ENCODE measurements around the gene SSBP3.

Gene SSBP3

DNA sequence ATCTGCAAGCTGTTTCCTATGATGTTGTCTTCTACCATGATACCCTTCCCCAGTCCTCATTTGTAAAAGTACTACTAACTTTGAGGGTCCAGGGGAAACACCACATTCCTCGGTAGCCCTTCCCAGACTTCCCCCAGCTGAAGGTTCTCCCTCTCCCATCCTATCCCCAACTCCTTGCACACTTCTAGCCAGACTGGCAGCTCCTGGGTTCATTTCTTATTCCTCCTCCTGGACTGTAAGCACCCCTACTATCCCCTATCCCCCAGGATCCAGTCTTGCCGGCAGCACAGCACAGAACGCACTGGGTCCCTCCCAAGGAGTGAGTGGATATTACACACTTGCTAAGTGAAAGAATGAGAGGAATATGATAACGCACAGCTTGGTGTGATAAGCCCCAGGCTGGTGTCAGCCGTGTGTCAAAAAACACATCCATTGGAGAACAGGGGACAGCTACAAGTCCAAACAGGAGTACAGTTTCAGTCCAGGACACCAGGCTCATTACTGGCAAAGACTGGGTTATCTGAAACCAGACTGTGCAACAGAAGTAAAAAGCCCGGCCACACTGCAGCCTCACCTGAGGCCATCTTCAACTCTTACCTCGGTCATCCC, 100.2 kb downstream of the SSBP3 start:
- DNase-seq (ENCODE audit: low spot score) = no peak

DNA sequence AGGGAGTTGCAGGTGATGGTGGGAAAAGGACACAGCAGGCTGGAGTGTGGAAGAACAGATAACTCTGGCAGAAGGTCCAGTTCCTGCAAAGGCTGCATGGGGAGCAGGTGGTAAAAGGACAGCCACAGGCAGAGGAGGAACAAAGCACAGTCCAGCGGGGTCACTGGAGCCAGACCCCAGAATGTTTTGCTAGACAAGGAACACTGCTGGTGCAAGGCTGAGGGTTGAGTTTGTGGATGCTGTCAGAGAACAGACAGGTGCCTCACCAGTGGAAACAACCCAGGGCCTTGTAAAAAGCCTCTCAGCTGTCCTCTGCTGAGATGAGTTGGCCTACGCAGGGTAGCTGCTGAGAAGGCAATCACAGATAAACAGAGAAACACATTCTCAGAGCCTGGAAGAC, 101.7 kb downstream of the SSBP3 start:
- DNase-seq (ENCODE audit: low spot score) = no peak

DNA sequence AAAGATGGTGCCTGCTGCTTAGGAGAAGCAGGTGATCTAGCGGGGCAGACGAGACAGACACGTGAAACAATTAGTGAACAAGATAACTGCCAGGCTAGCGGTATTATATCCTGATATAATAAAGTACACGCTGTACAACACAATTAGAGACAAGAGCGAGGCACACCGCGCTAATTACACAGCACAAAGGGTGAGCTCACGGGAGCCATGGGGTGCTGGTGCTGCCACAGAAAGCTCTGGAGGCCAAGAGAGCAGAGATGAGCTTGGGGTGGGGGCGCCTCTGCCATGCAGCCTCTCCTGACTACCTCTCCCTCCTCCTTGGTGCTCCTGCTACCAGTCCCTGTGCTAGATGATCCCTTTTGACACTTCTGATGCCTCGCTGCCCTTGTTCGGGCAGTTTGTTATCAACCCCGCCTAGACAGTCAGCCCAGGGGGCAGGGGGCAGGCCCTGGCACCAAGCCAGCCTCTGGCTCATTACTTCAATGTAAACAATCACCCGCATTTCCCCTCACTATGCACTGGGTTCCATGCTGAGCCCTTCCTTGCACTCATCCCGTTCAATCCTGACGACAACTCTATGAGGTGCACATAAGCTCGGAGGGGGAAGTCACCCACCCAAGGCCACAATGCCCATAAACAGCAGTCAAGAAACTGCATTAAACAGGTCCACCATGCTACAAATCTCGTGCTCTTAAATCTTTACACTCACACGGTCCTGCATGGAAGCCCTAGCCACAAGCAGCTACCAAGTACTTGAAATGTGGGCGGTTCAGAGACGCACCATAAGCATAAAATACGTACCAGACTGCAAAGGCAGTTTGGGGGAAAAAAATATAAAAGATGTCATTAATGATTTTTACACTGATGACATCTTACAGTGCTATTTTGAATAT, 103.0 kb downstream of the SSBP3 start:
- no peak for DNase-seq (ENCODE audit: low spot score)

DNA sequence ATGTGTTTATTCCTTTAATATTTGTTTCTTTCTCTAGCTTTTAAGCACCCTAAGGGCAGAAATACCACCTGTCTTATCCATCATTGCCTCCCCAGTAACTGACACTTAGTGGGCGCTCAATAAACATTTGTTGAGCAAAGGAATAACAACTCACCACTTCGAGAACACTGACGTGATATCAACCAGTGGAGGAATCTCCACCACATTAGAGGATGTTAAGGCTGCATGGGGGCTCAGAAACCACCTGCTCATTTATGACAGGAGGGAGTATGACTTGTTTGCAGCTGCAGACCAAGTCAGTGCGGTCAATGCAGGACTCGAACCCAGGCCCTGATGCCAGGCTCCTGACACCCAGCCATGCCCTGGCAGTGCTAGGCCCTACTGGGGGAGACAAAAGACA, 103.6 kb downstream of the SSBP3 start:
- no peak for DNase-seq (ENCODE audit: low spot score)

DNA sequence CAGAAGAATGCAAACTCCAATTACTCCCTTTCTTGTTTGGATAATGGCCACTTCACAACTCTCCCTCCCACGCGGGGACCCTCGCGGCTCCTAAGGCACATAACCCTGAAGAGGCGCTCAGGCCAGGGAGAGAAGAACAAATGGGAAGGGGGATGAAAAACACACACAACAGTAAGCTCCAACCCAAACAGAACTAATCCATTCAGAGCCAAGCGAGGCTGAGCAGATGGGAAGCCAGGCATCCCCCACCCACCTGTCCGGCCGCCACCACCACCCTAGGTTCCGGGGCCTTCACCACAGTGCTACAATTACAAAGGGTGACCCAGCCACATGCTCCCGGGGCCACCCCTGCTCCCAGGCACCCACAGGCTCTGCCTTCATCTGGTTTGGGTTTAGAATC, 104.7 kb downstream of the SSBP3 start:
- DNase-seq (ENCODE audit: low spot score) = no peak

DNA sequence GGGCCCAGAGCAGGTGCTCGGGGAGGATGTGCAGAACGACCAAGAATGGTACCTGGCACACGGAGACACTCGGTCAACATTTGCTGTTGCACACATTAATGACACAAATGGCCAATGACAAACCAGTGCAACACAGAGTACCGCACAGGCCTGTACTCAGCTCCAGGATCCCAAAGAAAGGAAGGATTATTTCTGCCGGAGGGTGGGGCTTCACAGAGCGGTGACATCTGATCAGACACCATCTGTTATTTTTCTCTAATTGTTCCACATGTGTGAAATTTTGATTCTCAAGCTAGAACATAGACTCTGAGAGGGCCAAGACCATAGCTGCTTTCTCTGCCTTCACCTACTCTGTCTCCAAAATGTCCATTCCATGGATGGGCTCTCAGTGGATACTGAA, 105.8 kb downstream of the SSBP3 start:
- no peak for DNase-seq (ENCODE audit: low spot score)

DNA sequence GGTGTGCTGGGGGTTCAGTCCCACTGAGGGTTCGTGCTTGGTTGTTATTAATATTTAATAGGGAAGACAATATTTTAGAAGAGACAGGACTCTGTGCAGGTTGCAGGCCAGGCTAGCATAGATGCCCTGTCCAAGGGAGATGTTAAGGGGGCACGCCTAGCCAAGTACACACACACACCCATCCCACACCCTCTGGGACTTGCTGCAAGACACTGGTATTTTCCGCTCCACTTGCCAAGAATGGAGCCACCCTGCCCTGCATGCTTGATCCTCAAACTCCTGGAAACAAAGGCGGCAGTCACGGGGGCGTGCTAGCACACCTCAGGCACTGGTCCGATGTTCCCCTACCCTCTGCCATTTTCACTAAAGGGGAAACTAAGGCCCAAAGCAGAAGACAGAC, 107.2 kb downstream of the SSBP3 start:
- no peak for DNase-seq (ENCODE audit: low spot score)

DNA sequence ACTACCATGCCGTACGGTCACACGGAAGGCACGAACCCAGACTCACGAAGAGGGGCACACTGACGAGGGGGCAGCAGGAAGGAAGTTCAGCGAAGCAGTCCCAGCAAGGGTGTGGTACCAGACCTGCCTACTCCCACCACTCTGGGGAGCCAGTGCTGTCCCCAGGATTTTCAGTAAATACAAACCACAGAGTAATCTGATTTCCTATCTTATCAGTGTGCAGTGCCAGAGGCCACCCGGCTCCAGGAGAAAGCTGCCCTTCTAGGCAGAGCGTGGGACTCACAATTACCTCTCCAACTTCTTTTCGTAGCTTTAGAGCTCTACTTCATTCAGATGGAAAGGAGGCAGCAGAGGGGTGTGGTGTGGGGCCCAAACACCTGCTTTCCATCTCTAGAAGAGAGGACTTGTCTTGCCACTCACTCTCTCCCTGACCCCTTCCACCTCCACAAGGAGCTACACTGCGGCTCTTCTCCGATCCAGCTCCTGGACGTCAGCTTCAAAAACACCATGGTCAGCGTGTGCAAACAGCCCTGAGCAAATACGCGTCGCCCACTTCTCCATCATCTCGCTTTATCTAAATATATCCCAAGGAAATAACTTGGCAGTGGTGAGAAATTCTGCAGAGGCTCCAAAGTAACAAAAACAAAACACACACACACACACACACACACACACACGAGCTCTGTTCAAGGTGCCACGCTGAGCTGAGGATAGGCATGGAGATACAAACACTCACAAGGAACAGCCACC, 107.7 kb downstream of the SSBP3 start:
- DNase-seq (ENCODE audit: low spot score) = no peak

DNA sequence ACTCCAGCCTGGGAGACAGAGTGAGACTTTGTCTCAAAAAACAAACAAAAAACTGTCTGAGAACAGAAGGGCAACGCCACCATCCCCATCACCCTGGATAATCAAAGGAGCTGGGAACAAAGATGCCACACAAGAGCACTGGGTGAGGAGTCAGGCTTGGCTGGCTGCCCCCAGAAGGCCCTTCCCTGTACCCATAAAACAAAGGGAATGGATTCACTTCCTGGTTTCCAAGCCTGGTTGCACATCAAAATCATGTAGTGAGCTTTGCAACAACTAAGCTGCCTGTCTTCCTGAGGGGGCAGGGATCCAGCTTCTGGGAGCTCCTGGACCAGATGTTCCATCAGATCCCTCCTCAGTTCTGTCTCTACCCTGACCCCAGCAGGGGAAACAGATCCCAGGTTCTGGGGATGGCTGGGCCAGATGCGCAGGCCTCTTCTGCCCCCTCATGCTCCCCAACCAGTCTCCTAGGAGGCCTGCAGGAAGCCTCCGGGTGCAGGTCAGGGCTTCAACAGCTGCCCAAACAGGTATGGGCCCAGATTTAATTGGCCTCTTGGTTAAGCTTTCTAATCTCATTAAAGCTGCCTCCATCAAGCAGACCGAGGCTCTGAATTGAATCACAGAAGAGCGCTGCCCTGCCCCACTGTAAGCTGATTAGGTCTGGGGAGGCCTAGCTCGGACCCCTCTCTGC, 108.5 kb downstream of the SSBP3 start:
- DNase-seq (ENCODE audit: low spot score) = no peak

DNA sequence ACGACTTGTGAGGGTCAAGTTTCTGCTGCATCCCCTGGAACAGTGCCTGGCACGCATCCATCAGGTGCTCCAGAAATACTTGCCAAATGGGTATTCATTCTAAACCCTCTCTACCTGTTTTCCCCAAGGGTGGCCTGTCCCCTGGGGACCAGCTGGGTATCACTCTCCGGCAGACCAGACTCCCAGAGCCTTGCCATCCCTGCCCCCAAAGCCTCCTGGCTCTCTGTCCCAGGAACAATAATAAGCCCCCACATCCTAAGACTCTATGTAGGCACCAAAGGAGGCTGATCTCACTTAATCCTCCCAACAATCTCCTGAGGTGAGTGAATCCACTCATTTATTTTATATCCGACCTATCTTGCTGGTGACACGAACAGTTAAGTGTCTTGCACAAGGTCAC, 109.5 kb downstream of the SSBP3 start:
- no peak for DNase-seq (ENCODE audit: low spot score)

DNA sequence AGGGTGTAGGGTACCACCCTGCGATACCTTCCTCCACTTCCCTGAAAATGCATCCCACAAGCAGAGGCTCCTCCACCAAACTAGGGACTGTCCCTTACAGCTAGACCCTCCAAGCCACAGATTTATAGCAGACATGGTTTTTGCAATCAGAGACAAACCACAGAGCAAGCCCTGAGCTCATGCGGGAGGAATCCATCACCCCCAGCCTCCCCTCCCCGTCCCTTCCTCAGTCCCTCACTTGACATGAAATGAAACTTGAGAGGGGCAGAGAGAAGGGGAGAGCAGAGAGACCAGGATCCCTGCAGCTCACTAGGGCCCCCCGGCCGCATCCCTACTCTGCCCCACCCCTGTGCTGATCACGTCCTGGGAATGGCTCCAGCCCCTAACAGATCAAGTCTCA, 111.3 kb downstream of the SSBP3 start:
- DNase-seq (ENCODE audit: low spot score) = no peak

DNA sequence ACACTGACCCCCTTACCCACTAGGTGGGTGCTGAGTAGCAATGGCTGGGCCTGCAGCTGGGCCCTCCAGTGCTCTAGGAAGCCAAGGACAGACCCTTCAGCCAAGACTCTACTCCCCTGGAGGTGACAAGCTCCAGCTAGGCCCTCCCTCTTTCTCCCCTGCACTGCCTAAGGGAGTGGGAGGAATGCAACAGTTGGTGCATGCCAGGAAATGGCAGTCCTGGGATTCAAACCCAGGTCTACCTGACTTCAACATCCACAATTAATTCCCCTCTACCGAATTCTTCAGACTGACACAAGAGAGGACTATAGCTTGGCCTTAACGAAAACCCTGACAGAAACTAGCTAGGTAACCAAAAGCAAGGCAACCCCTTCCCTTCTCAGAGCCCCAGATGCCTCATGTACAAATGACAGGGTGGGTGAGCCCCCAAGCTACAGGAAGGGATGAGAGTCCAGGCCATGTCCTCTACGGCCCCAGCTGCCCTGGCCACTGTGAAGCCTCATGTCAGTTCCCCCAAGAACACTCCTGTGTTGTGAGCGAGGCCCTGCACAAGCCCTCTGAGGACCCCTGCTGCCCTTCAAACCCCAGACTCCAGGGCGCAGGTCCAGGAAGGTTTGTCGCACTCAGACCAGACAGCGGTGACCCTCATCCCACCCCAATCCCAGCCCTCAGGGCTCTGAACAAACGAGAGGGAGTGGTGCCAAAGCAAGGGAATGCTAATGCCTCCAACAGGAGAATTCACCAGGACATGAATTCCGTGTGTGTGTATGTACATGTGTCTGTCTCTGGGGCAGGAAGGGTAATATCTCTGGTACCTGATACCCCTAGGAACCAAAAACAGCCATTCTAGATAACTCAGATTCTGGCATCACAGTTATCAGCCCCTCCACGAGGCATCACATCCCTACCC, 113.9 kb downstream of the SSBP3 start:
- no peak for DNase-seq (ENCODE audit: low spot score)

DNA sequence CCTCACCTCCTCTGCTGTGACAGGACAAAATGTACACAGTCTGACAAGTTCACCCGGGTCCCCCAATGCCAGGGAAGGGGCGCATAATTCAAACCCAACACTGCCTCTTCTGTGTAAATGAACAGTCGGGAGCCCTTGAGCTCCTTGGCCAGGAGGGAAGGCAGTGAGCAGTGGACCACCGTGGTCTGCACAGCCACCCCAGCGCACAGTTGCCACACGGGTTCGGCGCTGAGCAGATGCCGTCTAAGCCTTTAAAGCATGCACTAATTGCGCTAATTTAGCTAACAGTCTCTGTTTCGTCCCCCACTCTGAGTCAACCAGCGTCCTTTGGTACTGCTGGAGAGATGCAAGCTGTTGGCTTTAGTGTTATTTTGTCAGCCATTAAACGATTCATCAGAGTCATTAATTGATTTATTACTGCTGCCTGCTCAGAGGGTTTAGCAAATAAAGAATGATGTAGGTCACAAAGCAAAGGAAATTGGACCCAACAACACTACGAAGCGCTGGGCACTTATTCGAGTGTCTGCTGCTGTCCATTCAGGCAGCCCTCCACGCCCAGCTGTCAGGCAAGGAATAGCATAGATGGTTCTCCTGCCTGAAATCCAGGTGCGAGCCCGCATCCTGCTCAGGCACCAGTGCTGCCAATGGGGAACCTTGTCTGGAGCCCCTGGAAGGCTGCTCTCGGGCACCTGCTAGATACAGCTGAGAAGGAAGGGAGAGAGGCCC, 114.8 kb downstream of the SSBP3 start:
- no peak for DNase-seq (ENCODE audit: low spot score)

DNA sequence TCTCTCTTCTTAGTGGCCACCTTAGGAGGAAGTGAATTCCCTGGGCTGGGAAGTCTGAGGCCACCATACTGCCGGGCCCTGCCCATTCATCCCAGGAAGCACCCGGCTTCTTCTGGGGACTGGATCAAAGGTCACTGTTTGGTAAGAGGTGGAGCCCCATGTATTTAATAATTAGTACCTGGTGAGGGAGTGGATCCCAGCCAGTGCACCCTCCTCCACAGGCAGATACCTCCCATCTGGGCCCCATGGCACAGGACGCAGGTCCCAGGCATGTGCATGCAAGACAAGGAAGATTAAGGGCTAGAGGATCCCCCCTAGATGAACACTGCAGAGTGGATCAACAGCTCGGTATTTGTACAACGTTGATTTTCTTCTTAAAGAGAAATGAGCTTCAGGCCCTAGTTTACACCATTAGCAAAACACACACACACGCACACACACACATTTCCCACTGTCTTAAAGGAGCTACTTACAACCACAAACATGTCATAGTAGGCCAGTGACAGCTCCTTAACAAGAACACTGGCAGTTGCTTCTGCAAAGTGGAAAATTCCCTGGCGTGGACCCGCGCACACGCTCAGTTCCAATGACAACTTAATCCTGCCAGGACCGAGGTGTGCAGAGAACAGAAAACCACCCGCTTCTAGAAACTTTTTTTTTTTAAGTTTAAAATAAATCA, 115.5 kb downstream of the SSBP3 start:
- DNase-seq (ENCODE audit: low spot score) = no peak

DNA sequence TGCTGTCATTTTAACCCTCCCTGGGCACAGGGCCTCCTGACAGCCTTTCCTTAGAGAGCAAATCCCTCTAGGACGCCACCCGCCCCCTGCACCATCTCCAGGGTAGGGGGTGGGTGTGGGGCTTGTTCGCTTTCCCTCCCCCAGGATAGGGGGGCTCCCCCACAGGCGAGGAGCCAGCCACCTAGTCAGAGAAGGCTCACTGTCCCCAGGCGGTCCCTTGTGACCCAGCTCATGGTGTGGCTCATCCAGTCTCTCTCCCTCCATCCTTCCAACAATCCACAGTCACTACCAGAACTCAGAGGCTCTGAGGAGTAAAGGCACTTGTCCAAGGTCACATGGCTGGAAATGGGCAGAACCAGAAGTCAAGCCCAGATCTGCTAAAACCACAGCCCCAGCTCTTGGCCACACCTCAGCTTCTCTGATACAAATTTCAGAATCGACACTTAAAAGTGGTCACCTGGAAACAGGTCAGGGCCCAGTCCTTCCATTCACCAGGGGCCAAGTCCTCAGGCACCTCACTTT, 116.4 kb downstream of the SSBP3 start:
- no peak for DNase-seq (ENCODE audit: low spot score)

DNA sequence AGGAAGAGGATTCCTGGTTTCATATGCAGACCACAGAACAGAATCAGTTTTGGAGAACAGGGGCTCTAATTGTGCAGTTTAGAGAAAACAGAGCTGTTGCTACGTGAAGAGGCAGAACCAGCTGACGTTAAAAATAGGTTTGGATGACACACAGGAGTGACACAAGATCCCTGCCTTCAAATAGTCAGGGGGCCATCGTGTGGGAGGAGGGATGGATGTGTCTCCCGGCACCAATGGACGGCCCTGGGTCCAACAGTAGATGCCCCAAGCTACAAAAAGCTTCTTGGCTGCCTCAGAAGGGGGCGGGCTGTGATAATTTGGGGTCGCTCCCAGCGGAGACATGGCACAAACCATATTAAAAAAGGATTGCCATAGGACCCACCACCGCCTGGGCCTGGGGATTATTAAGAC, 118.4 kb downstream of the SSBP3 start:
- DNase-seq (ENCODE audit: low spot score) = no peak

DNA sequence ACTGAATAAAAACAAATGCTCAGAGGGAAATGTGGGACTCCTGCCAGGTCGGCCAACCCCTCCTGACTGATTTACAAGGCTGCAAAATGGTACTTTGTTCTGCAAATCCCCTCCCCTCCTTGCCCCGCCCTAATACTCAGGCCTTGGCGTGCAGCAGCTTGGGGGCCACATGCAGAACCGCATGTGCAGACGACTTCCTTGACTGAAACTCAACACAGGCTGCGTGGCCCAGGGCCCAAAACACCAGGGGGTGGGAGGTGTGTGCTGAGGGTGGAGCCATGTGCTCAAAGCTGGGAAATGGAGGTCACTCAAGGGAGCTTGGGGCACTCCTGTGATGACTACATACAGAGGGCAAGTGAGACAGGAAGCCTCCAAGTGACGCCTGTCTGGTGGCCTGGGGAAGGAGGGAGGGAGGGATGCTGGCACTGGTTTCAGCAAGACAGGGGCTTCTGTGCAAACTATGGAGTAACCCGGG, 119.0 kb downstream of the SSBP3 start:
- DNase-seq (ENCODE audit: low spot score) = peak; percentile 73

DNA sequence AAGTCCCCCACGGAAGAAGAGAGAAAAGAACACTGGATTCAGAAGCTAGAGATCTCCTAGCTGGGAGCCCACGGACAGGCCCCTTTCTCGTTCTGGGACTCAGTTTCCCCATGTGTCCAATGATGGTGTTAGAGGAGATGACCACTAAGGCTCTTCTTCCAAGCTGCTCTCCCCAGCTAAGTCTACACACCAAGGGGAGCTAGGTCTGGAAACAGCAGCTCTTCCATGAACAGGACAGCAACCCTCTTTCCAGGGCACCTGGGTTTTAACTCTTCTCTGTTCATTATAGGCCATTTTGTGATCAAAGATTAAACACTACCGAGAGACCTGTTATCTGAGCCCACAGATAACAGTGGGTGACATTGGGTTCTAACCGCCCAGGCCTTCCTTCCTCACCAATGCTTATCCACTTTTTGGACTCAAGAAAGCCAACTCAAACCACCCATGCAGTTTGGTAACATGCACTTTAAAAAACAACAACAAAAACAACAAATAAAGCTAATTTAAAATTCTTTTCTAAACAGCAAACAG, 120.3 kb downstream of the SSBP3 start:
- DNase-seq (ENCODE audit: low spot score) = no peak

DNA sequence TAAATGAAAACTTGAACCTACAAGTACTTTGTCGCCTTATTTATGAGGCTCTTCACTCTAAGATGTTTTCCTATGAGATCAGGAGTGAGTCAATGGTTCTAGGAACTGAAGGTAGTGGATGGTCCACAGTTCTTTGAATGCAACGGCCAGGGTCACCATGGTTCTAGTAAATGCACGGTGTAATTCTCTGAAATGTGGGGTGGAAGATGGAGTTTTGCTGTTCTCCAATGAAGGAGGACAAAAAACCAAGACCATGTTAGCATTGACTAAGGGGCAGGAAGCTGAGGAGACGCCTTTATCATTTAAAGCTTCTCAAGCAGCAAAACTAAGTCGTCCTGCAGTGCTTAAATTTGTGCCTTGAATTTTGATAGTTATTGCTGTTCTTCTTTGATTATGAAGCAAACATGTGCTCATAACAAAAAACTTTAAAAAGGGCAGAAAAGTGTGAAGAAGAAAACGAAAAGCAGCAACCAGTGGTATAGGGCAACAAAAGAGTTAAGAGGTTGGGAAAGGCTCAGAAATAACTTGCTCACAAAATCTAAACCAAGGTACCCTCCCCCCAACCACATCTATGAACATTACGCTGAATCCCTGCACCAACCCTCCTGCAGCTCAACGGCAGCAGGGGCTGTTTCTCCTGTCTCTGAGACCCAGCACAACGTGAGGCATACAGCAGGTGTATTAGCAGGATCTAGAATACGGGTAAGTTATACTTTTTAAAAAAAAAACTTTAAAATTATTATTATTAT, 121.2 kb downstream of the SSBP3 start:
- peak; percentile 62 for DNase-seq (ENCODE audit: low spot score)

Data from CD4-positive, alpha-beta T cell treated with Interleukin-6 at 100 ng/mL for 8 hours (primary cell).